Mesothelial cell of epicardium (in vitro differentiated cells): Measurements from ENCODE around the gene STAT3. TPM values are rescaled to one million over a fixed set of nuclear protein-coding genes. Genes with fewer than 3 reads are reported as not detected.
A peak's percentile ranks its signal among the peaks of the same experiment; 100 is the strongest.
"Not testable (repeated sequence)": the region's sequence is repeated elsewhere in the genome, so short reads cannot be mapped to it uniquely, and the experiment has no call there.

Source experiments
- DNase-seq, 2 experiments: peaks; one replicate each; pipeline ENCODE4 v3.0.0; 2021; ENCODE audit warnings: low spot score in 2 of 2; ENCODE audit not compliant: unreplicated experiment in 2 of 2
- H3K27ac Mint-ChIP-seq: 2 replicates; pipeline ENCODE4 v1.8.0; 2021; ENCODE audit warnings: mixed read lengths
- H3K27me3 Mint-ChIP-seq: 2 replicates; pipeline ENCODE4 v1.8.0; 2021; ENCODE audit warnings: low read depth, mixed read lengths
- H3K36me3 Mint-ChIP-seq: 2 replicates; pipeline ENCODE4 v1.8.0; 2021; ENCODE audit warnings: mixed read lengths
- H3K4me1 Mint-ChIP-seq: 2 replicates; pipeline ENCODE4 v1.8.0; 2021; ENCODE audit warnings: mixed read lengths
- H3K4me3 Mint-ChIP-seq: 2 replicates; pipeline ENCODE4 v1.8.0; 2021; ENCODE audit warnings: mild to moderate bottlenecking, moderate library complexity, mixed read lengths
- H3K9me3 Mint-ChIP-seq: 2 replicates; pipeline ENCODE4 v1.8.0; 2021; ENCODE audit warnings: mixed read lengths
- total RNA-seq: library from RNA; stranded (reverse); gene quantifications from 3 replicates; pipeline ENCODE4 v1.2.1, GENCODE V29; 2021
- TF ChIP-seq, protein P1 (sequence below): fragments of 200-600 bp; sonication (generic); IDR thresholded peaks from one replicate; pipeline ENCODE4 v1.5.0; 2021; ENCODE audit warnings: antibody characterized with exemption; ENCODE audit not compliant: unreplicated experiment

STAT3 gene
- total RNA-seq, 1 donor from 2014 or later = 118 TPM

DNA sequence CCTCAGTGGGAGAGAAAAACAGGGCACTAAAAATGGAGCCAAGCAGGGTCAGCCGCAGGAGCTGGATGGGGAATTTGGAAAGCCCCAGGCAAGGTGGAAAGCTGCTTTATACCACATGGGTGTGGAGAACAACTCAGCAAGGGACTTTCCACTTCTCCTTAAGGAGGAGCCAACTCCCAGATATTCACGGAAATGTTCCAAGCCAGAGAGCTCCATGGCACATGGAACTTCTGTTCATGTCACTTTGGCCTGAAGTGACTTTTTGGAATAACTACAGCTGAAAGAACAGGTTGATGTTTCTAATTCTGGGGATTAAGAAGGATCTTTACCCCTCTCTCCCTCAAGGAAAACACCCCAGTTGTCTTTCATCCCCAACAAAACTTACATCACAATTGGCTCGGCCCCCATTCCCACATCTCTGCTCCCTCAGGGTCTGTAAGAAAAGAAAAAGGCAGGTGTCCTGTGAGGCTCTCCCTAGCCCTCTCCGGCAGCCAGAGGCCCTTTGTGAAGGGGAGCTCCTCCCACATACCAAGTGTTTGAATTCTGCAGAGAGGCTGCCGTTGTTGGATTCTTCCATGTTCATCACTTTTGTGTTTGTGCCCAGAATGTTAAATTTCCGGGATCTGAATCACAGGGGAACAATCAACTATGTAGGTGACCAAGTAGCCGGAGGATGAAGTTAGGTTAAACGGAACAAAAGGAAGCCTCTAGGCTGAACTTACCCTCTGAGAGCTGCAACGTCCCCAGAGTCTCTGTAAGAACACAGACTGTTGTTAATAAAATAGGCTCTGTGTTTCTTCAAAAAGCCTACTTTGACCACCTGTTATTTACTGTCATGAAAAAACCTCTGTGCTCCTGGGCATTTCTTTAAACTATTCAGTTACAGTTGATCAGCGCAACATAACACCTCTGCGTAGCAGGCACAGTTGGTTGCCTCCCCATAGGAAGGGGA lies 58.9 kb downstream of the STAT3 start:
- no peak for DNase-seq
- Mint-ChIP-seq H3K36me3 (peaks cover 40% of the 10 kb centered on the region), H3K27ac (peak overlapping the region; percentile 92), H3K27me3 (no peaks in the 10 kb centered on the region), H3K4me1 (peaks cover 10% of the 10 kb centered on the region), H3K4me3 (no peak overlapping the region), H3K9me3 (no peaks in the 10 kb centered on the region)
- TF ChIP-seq, protein P1, sequence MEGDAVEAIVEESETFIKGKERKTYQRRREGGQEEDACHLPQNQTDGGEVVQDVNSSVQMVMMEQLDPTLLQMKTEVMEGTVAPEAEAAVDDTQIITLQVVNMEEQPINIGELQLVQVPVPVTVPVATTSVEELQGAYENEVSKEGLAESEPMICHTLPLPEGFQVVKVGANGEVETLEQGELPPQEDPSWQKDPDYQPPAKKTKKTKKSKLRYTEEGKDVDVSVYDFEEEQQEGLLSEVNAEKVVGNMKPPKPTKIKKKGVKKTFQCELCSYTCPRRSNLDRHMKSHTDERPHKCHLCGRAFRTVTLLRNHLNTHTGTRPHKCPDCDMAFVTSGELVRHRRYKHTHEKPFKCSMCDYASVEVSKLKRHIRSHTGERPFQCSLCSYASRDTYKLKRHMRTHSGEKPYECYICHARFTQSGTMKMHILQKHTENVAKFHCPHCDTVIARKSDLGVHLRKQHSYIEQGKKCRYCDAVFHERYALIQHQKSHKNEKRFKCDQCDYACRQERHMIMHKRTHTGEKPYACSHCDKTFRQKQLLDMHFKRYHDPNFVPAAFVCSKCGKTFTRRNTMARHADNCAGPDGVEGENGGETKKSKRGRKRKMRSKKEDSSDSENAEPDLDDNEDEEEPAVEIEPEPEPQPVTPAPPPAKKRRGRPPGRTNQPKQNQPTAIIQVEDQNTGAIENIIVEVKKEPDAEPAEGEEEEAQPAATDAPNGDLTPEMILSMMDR = no peak

DNA sequence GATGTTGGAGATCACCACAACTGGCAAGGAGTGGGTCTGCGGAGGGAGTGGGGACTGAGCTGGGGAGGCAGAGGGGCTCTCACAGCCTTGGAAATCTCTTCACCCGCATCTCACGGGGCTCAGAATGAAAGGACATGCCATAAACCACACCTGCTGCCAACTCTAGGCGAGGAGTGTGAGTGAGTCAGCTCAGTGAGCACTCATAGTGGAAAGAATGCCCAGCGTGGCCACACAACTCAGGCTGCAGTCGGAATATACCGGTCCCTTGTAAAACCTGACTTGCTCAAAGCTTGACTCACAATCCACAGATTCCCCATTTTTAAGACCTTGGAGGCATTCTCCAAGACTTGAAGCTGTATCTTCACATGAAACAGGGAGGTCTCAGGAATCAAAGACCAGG lies 63.2 kb downstream of the STAT3 start:
- TF ChIP-seq, protein P1 = no peak
- no peak overlapping the region for H3K27ac Mint-ChIP-seq
- no peak for DNase-seq
- H3K4me1 Mint-ChIP-seq = peaks cover 10% of the 10 kb centered on the region
- no peaks in the 10 kb centered on the region for H3K9me3 Mint-ChIP-seq
- peaks cover 38% of the 10 kb centered on the region for H3K36me3 Mint-ChIP-seq
- H3K4me3 Mint-ChIP-seq = no peak overlapping the region
- no peaks in the 10 kb centered on the region for H3K27me3 Mint-ChIP-seq

DNA sequence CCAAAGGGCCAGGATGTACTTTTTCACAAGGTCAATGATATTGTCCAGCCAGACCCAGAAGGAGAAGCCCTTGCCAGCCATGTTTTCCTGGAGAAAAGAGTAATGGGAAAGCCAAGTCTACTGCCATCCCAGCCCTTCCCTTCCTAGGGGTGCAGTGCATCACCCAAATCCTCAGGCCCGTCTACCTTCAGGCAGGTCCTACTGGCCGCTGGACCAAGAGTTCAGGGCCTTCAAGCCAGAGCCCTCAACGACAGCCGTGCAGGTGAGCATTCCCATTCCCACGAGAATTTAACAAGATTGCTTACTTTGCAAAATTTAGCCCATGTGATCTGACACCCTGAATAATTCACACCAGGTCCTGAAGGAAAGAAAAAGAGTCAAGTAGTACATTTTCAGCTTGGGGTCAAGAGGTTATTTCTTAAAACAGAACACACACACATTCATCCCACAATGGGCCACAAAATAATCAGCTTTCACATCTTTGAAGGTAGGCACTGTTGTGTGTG lies 64.9 kb downstream of the STAT3 start:
- TF ChIP-seq, protein P1 = no peak
- Mint-ChIP-seq H3K36me3 (peaks cover 39% of the 10 kb centered on the region), H3K9me3 (no peaks in the 10 kb centered on the region), H3K27ac (no peak overlapping the region), H3K4me3 (no peak overlapping the region), H3K4me1 (no peaks in the 10 kb centered on the region), H3K27me3 (no peaks in the 10 kb centered on the region)
- no peak for DNase-seq

DNA sequence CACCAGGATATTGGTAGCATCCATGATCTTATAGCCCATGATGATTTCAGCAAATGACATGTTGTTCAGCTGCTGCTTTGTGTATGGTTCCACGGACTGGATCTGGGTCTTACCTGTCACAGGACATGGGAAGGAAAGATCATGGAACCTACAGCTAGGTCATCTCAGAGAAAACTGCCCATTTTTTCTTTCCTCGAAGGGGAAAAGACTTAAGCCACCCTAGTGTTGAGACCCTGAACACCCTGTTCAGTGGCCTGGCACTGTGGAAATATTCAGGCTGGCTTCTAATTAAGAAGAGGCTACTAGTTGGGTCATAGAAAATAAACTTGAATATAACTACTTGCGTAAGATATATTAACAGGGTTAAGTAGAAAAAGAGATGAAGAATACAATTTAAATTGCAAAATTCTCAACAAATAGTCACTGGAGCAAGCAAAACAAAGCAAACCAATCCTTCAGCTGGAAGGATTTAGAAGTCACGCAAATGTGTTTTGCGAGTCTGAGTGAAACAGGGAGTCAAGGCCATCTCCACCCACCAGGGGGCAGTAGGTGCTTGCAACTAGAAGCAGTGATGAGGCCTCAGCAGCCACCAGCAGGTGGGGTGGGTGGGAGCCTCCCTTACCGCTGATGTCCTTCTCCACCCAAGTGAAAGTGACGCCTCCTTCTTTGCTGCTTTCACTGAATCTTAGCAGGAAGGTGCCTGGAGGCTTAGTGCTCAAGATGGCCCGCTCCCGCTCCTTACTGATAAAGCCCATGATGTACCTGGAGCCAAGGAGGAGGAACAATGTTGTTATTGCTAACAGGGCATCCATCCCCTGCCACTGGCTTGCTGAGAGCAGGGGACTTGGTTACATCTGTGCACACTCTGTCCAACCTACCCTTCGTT lies 65.6 kb downstream of the STAT3 start:
- no peak overlapping the region for H3K27ac Mint-ChIP-seq
- H3K9me3 Mint-ChIP-seq = no peaks in the 10 kb centered on the region
- no peaks in the 10 kb centered on the region for H3K4me1 Mint-ChIP-seq
- H3K36me3 Mint-ChIP-seq = peaks cover 39% of the 10 kb centered on the region
- H3K4me3 Mint-ChIP-seq = no peak overlapping the region
- H3K27me3 Mint-ChIP-seq = no peaks in the 10 kb centered on the region
- TF ChIP-seq, protein P1 = peak; percentile 97
- DNase-seq = peak; percentile 86 to 97

DNA sequence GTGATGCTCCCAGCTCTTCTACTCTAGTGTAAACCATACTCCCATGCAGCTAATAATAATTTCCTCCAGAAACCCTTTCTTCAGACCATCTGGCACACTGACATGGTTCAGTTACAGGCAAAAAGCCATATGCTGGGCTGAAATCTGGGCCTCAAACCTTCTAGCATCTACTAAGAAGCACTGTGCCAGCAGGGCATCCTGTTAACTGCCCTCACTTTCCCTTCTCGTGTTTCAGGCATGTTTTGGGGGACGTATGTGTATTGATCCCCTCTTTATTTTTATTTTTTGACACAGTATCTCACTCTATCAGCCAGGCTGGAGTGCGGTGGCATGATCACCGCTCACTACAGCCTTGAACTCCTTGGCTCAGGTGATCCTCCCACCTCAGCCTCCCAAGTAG lies 66.7 kb downstream of the STAT3 start:
- Mint-ChIP-seq H3K27me3 (no peaks in the 10 kb centered on the region), H3K36me3 (peaks cover 34% of the 10 kb centered on the region), H3K27ac (no peak overlapping the region), H3K4me1 (no peaks in the 10 kb centered on the region), H3K9me3 (no peaks in the 10 kb centered on the region), H3K4me3 (no peak overlapping the region)
- TF ChIP-seq, protein P1 = no peak
- DNase-seq = no peak

DNA sequence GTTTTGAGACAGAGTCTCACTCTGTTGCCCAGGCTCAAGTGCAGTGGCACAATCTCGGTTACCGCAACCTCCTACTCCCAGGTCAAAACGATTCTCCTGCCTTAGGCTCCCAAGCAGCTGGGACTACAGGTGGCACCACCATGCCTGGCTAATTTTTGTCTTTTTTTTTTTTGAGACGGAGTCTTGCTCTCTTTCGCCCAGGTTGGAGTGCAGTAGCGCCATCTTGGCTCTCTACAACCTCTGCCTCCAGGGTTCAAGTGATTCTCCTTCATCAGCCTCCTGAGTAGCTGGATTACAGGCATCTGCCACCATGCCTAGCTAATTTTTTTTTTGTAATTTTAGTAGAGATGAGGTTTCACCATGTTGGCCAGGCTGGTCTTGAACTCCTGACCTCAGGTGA lies 70.3 kb downstream of the STAT3 start:
- peaks cover 38% of the 10 kb centered on the region for H3K36me3 Mint-ChIP-seq
- H3K4me1 Mint-ChIP-seq, DNase-seq, H3K27ac Mint-ChIP-seq, H3K4me3 Mint-ChIP-seq, H3K27me3 Mint-ChIP-seq, H3K9me3 Mint-ChIP-seq: not testable (repeated sequence)
